Stimulated activated CD4-positive, alpha-beta T cell treated with anti-CD3 and anti-CD28 coated beads, TNF-alpha, amount 100 ng/mL, for 48 hours (primary cell): ENCODE measurements around the gene DEK.
"Not testable (repeated sequence)": the region's sequence is repeated elsewhere in the genome, so short reads cannot be mapped to it uniquely, and the experiment has no call there.

ENCODE experiments used
- DNase-seq, 3 donors: peaks; one replicate each; pipeline ENCODE4 v3.0.0-alpha.2; 2020; ENCODE audit warnings: low read depth in 3 of 3

The DEK gene

DNA sequence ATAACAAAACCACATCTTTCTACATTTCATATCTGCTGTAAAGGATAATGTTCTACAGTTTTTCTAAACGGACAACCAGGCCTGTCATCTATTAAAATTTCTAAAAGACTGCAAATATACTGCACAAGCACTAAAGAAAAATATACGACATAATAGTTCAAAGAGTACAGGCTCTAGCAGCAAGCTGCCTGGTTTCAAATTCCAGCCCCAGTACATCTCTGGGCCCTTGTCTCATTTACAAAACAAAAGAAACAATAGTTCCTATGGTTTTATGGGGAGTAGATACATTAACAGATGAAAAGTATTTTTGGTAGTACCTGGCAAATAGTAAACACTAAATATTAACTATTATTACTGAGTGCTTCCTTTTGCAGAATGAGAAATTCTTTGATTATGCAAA, 24.1 kb downstream of the DEK start:
- no peak for DNase-seq

GRCh38 chr6:18237167-18237566, 27.2 kb downstream of the DEK start:
- no peak for DNase-seq

DNA sequence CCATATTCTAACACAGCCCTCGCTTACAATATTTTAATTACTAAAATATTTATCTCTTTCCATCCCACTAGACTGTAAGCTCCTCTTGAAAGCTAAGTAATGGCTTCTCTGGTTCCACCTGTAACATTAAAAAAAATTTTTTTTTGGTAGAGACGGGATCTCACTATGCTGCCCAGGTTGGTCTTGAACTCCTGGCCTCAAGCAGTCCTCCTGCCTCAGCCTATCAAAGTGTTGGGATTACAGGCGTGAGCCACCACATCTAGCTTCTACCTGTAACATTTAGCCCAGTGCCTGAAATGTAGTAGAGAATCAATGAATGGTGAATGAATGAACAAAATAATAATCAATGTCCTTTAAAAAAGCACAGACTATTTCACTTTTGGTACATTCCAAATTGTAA, 28.8 kb downstream of the DEK start:
- DNase-seq, result no peak

DNA sequence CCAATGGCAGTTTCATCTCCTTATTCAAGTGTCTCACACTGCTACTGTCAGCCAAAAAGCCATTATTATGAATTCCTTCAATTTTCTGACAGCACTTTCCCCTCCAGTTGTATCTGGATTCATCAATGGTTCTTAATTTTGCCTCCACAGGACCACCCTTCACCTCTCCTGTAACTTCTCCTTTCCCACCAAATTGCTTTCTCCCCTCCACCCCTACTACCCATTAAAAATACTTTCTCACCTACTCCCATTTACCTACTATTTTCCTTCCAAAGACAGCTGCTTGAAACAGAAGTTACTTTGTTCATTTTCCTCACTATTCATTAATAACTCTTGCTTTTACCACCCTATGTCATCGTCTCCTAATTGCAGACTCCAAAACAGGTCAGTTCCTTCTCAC, 29.8 kb downstream of the DEK start:
- no peak for DNase-seq

GRCh38 chr6:18233770-18234169, 30.6 kb downstream of the DEK start:
- not testable (repeated sequence) for DNase-seq

- DNase-seq, result not testable (repeated sequence)
Measured at GRCh38 chr6:18231856-18232255, 32.5 kb downstream of the DEK start.

- not testable (repeated sequence) for DNase-seq
Measured at GRCh38 chr6:18228590-18228989, 35.7 kb downstream of the DEK start.

- not testable (repeated sequence) for DNase-seq
Measured at GRCh38 chr6:18227166-18227565, 37.2 kb downstream of the DEK start.

GRCh38 chr6:18226451-18227105, 37.8 kb downstream of the DEK start:
- DNase-seq, result not testable (repeated sequence)

- no peak for DNase-seq
Measured at GRCh38 chr6:18221288-18221615, 43.1 kb downstream of the DEK start.

DNA sequence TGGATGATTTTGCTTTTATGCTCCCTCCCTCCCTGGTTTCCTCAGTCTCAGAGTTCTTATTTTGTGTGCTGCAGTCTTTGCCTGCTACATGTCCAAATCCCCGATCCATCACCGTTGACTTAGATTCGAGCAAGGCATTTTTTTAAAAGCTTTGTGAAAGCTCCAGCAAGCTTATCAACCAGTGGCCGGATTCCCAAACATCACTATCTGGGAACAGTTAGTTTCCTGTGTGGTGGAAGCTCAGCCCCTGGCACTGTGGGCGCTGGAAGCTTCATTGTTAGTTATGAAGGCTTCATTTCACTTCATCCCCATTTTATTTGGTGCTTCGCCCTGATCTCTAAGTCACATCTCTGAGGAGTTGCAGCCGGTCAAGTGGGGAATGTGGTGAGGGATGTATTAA, 44.7 kb downstream of the DEK start:
- no peak for DNase-seq

DNA sequence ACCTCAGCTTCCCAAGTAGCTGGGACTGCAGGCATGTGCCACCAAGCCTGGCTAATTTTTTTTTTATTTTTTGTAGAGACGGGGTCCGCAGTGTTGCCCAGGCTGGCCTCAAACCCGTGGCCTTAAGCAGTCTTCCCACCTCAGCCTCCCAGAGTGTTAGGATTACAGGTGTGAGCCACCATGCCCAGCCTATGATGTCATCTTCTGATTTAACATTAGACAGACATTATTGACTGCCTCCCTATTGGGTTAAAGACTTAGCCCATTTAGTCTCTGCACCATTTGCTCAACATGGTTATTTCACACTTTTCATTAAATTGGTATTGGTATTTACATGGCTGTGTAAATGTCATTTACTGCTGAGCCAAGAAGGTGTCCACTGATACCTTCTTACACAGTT, 46.1 kb downstream of the DEK start:
- no peak for DNase-seq

GRCh38 chr6:18216411-18216810, 47.9 kb downstream of the DEK start:
- no peak for DNase-seq

GRCh38 chr6:18215436-18215835, 48.9 kb downstream of the DEK start:
- DNase-seq, result no peak

- no peak for DNase-seq
Measured at GRCh38 chr6:18214003-18214402, 50.3 kb downstream of the DEK start.

- no peak for DNase-seq
Measured at GRCh38 chr6:18213439-18213838, 50.9 kb downstream of the DEK start.

DNA sequence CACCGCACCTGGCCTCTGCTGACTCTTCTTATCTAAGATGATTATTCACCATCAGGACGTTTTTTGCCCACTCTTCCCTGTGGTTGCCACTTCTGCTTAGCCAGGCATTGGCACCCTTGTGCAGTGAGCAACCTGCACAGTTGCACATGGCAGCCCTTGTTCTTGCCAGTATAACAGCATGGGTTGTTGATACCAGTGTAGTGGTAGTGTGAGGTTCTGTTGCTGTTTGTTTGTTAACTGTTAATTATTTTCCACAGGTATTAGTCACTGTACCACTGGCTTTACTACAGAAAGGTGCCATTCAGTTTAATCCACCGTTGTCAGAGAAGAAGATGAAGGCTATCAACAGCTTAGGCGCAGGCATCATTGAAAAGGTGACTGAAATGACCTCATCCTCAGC, 52.1 kb downstream of the DEK start:
- DNase-seq, result no peak

- peak; percentile 5 to 25 (median 13) for DNase-seq
Measured at GRCh38 chr6:18211338-18211737, 53.0 kb downstream of the DEK start.

- DNase-seq, result no peak
Measured at GRCh38 chr6:18210707-18211106, 53.6 kb downstream of the DEK start.

DNA sequence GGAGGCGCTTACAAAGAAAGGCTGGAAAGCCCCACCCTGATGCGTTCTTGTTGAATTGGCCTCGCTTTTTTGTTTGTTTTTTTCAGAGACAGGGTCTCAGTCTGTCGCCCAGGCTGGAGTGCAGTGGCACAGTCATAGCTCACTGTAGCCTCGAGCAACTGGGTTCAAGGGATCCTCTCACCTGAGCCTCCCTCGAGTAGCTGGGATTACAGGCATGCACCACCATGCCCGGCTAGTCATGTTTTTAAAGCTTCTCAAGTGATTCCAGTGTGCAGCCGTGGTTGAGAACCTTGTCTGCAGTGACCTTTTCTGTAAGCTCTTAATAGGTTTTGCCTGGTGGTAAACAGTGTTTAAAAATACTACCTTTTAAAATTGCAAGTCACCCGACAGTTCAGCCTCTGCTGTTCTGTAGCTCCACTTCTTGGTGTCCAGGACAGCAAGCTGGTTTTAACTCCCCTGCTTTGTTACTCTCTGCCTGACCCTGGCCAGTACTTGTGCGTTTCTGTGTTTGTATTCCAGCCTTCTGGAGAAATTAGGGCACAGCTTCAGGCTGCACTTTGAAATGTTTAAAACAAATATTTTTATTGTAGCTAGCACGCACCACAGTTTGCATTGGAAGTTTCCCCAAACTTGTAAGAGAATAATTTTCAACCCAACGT, 54.7 kb downstream of the DEK start:
- DNase-seq, result no peak

DNA sequence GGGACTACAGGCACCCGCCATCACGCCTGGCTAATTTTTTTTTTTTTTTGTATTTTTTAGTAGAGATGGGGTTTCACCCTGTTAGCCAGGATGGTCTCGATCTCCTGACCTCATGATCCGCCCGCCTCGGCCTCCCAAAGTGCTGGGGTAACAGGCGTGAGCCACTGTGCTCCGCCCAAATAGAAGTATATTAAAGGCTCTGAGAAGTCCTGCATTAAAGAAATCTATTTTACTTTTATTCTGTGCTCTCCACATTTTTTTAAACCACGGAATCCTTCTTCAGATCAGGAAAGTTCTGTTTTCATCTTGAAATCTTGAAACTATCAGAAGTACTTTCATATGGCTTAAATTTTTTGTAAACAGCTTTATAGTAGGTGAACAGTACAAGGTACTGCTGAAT, 55.6 kb downstream of the DEK start:
- DNase-seq, result not testable (repeated sequence)

DNA sequence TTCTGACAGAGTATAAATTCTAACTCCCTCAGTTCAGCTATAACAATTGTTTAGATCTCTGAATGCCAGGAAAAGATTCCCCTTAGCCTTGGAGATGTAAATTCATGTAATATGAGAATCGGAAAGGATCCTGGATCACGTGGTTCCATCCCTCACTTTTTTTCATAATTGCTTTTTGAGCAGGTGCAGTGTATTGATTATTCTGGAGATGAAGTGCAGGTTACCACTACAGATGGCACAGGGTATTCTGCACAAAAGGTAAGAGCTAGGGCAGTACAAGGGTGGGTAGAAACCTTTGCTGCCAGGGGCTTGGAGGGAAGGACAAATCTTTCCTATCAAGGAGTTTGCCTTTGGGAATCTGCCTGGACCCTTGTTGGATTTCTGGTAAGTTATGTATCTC, 56.4 kb downstream of the DEK start:
- DNase-seq, result no peak

- no peak for DNase-seq
Measured at GRCh38 chr6:18207438-18207837, 56.9 kb downstream of the DEK start.

GRCh38 chr6:18206591-18206990, 57.7 kb downstream of the DEK start:
- no peak for DNase-seq
